SH-SY5Y (cell line): Measurements from ENCODE around the gene GPATCH2L.

Source experiments
- GATA2 ChIP-seq: IDR thresholded peaks from 2 replicates; pipeline ENCODE4 v1.6.1; 2011; ENCODE audit warnings: mild to moderate bottlenecking, low read depth, low read length
- GATA3 ChIP-seq: IDR thresholded peaks from 2 replicates; pipeline ENCODE4 v1.6.1; 2011; ENCODE audit warnings: low read depth, mild to moderate bottlenecking, low read length, moderate library complexity

DNA sequence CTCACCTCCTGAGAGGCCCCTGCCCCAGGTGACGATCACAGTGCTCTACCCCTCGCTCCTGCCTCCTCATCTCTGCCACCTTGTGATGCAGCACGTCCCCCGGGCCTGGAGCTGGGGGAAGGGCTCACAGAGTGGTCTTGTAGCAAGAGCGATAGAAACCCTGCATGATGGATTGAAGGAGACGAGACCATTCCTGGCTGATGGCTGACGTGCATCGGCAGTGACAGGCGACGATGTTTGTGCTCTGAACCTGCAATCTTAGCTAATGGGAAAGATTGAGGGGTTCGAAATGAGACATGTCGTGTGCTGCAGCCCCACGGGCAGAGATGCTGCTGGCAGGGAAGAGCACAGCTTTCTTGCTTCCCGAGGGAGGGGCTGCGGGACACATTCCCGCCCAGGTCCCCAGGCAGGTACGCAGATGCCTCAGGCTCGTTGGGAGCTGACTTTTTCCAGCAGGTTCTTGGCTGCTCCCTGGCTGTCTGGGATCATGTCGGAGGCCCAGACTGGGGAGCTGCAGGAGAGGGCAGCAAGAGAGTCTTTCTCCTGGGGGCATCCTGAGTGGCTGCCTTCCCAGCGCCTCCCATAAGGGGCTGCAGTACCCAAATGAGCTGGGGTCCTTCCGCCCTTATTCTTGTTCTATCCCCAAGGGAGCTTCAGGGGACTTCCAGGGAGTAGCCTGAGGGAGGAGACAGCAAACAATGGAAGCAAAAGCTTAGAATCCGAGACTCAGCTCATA lies 38.7 kb upstream of the GPATCH2L start:
- TF ChIP-seq GATA2 (no peak), GATA3 (no peak)
